HG03095 (cell line): ENCODE measurements around the gene FOXR1.
A peak's percentile ranks its signal among the peaks of the same experiment; 100 is the strongest.

Source experiments
- ATAC-seq: cut with Tn5 transposase; IDR thresholded peaks from one replicate; pipeline ENCODE4 v1.9.1; 2021; ENCODE audit warnings: moderate library complexity; ENCODE audit not compliant: unreplicated experiment

FOXR1 gene

DNA sequence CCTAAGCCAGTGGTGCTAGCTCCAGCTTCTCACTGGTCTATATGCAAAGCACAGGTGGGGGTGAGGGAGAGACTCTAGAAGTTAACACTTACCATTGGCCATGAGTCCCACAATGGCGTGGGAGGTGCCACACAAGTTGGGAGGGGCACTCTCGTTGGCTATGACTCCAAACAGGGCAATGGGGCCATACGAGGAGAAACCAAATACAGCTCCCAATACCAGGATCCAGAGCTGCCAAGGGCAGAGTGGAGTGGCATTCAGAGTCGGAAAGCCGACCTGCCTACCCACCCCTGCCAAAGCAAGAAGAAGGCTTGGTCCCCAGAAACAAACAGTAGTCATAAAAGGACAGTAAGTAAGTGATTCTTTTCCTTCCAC, 53.5 kb downstream of the FOXR1 start:
- ATAC-seq, result no peak

GRCh38 chr11:119025541-119025940, 54.0 kb downstream of the FOXR1 start:
- no peak for ATAC-seq

DNA sequence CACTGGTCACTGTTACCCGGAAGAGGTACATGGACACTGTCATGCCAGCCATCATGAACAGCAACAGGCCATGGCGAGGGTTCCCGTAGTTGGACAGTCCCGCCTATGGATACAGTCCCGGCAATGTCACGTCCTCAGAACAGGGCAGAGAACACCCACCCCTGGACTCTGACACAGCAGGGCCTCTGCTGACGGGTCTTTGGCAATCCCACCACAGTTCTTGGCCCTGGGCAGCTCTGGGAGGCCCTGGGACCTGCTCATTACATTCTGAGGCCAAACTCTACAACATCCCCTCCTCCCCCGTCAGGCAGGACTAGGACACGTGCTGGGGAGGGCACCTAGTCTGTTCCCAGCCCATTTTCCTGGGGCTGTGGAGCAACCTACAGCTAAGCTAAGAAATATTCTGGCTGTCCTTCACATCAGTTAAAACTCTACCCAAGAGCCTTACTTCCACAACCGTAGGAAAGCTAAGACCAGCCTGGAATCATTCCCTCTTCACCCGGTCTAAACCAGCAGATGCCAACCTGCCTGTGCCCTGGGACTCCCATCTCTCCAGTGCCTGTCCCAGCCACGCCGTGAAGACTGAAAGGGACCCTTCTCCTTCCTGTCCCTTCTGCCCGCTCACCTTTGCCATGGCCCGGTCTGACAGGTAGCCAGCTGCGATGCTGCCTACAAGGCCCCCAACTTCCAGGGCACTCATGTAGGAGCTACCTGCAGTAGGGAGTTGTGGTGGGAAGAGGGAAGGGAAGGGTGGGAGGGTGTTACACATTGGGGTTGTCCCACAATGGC, 54.6 kb downstream of the FOXR1 start:
- ATAC-seq, result no peak

DNA sequence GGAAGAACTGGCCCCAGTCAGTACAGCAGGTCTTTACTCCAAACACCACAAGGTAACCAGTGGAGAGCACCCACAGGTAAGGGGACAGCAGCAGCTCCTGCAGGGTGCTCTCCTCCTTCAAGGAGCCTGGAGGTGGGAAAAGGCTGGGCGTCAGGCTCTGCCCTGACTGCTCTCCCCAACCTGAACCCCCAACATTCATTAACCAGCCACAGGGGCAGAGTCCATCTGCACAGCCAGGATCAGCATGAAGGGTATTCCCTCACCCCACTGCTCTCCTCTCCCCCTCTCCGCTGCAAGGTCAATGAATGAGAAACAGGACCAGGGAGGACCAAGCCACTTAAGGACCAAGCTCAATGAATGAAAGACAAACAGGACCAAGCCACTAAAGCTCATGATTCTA, 55.4 kb downstream of the FOXR1 start:
- no peak for ATAC-seq

GRCh38 chr11:119027561-119028345, 56.2 kb downstream of the FOXR1 start:
- no peak for ATAC-seq

DNA sequence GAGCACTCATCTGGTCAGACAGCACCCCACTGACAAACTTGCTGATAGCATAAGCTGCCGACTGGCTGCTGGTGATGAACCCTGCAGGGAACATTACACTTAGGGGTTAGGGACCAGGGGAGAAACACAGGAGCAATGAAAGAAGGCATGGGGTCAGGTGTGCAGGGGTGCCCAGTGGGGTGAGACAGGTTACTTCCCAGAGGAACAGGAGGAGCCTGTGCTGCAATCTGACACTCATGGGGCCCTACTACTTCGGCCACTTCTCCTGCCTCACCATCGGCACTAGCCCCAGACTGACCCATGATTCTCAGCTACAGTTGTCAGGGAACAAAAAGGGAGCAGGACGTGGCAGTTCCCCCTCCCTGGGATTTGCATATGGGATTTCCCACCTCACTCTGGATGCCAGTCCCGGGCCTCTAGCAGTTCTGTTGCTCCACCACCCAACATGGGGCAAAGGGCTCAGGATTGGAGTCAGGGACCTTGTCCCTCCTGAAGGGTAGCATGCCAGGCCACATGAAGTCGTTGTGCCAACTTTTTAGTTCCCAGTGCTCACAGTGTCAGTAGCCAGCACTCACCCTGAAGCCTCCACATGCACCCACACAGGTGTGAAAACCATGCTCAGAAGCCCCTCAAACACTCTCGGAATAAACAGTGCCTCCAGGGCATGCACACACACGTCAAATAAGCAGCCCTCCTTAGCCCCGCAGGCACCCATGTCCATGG, 56.9 kb downstream of the FOXR1 start:
- ATAC-seq, result no peak

GRCh38 chr11:119029069-119029339, 57.4 kb downstream of the FOXR1 start:
- no peak for ATAC-seq

DNA sequence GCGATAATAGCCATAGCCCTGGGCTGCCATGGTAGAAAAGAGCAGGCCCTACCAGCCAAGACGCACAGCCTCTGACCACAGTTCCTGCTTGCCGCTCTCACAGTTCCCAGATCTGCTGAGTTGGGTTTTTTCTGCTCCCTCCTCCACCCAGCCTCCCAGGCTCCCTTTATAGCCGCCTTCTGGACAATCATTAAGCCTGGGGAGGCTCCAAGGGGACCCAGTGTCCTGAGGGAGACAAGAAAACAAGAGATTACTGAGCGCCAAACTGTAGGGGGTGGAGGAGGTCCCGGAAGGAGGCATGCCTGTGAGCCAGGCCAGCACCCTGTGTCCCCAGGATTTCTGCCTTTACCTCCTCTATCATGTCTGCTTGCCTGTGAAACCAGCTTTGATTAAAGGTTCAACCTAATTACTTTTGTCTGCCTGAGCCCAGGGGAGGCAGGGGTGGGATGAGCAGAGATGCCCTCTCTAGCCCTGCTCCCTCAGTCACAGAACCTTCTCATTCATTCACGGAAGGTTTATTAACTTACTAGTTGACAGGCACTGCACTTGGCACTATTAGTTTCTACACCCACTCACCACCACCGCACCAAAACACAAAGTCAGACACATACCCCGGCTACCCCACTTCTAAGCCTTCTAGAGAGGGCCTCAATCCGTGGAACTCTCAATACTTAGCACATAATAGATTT, 57.9 kb downstream of the FOXR1 start:
- ATAC-seq, result peak; percentile 2

DNA sequence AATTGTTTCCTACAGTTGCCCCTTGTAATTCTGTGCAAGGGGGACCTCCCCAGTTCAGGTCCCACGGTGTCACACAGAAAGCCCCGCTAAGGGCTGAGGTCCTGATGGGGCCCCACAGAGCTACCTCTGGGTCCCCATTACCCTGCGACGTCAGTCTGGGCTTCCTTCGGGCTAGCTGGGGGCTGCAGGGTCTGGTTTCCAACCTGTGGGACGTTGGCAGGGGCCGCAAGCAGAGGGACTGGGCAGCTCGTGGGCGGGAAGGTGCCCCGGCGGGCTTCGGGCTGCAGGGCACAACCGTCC, 58.4 kb downstream of the FOXR1 start:
- ATAC-seq, result peak; percentile 8

GRCh38 chr11:119030329-119031047, 58.9 kb downstream of the FOXR1 start, which contains the start of gene SLC37A4:
Gene SLC37A4, minus strand, starts transcription at chr11:119030877.
- peak; percentile 78 for ATAC-seq
